HG03175 (cell line): ENCODE results near the gene DNAH17.

Source experiments
- ATAC-seq: cut with Tn5 transposase; IDR thresholded peaks from one replicate; pipeline ENCODE4 v1.9.1; 2021; ENCODE audit warnings: mild to moderate bottlenecking, moderate library complexity; ENCODE audit not compliant: unreplicated experiment

The DNAH17 gene

DNA sequence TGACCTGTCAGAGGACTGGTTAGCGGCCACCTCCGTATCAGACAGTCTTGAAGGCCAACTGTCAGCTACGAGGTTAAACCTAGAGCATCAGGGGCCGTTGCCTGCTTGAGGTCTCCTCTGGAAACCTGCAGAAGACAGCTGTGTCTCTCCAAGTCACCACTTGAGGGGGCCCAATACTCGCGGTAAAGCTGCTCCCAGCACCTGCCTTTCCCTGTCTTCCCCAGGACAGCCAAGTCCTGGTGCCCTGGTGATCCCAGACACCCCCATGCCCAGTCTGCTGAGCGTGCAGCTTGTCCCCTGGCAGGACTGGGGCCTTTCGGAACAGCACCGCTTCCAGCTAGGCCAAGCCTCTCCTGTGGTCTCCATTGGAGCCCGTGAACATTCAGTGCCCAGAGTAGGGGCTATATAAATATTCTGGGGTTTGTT, 80.1 kb downstream of the DNAH17 start:
- ATAC-seq, result no peak

DNA sequence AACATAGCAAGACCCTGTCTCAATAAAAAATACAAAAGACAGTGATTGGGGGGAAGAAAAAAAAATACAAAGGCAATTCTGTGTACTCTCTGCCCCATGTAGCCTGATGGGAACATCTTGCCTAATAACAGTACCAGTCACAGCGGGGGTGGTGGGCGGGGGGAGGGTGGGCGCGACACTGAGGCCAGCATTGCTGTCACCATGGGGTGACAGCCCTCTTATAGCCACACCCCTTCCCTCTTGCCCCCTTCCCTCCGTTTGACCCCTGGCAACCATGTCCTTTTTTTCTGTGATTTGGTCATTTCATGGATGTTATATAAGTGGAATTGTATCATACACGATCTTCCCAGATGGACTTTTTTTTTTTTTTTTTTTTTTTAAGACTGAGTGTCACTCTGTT, 80.9 kb downstream of the DNAH17 start:
- ATAC-seq, result no peak

DNA sequence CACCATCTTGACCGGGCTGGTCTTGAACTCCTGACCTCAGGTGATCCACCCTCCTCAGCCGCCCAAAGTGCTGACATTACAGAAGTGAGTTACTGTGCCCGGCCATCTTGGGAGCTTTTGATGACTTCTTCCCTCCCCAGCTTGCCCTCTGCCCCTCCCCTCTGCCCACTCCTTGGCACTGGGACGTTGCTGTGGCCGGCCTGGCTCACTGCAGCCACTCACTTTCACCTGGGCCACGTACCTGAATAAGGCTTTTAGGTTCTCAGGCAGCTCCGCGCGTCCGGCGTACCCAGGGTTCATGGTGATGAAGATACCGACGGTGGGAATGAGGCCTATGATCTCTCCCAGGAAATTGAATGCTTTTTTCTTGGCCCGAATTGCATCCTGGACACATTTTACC, 81.6 kb downstream of the DNAH17 start:
- no peak for ATAC-seq

DNA sequence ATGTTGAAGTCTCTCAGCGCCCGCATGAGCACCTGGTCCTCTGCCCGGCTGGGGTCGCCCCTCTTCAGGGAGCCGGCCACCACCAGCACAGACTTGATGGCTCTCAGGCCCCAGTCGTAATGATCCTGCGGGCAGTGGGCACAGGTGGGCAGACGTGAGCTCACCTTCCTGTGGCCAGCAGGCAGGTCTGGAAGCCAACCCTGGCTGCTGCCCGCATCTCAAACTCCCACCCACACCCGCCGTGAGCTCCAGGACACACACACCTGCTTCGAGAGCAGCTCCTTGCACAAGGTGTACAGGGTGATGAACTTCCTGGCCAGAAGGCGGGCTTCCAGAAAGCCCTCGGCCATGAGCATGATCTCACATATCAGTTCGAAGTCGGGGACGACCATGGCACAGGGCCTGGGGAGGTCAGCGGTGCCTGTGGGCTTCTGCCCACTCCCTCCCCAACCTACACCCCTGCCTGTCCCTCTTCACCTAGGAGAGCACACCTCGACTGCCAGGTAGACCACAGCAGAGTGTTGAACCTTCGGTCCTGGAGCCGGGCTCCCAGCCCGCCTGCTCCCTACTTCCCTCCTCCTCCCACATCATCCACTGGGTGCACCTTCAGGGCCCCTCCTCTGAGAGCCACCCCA, 82.4 kb downstream of the DNAH17 start:
- ATAC-seq, result no peak

DNA sequence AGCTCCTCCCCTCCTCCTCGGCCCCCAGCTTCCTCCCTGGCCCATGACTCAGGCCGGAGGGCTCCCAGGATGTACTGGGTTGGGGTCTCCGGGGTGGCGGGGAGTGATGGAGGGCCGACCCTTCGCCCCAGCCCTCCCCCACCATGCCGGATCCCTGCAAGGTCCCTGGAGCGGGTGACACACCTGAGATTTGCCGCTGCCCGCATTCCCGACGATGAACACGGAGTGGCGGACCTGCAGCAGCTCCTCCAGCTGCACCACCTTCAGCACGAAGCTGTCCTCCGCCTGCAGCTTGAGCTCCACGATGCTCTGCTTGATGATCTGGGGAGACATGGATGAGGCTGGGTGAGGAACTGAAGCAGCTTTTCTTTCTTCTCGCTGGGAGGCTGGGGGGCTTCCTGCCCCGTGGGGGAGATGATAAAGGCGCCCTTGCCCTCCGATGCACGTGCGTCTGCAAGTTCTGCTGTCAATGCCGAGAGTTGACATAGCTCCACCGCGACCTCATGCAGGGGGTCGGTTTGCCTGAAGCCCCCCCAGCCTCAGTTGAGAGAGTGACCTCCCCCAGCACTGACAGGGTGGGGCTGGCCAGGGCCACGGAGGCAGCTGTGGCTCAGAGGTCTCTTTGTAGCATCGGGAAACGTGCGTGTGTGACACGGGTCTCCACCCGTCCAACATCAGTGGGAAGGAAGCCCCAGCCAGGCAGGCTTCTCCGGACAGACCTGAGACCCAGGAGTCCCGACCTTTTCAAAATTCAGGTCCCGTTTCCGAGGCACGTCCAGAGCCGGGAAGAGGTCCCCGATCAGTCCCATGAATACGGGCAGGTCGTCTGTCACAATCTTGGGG, 83.1 kb downstream of the DNAH17 start:
- no peak for ATAC-seq

DNA sequence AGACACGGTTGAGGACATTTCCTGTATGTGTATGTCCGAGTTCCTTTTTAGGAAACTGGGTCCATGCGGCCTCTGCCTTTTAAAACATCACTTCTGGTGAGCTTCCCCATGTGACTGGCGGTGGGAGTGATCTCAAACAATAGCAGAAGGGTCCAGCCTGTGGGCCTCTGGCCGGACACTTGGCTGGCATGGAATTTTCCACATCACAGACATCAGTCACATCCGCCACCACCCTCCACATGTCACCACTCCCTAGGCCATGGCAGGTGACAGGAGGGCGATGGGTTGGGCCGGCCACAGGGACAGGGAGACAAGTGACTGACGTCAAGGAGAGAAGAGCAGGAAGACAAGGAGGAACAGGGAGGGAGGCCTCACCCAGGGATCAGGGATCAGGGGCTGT, 83.7 kb downstream of the DNAH17 start:
- ATAC-seq, result no peak

DNA sequence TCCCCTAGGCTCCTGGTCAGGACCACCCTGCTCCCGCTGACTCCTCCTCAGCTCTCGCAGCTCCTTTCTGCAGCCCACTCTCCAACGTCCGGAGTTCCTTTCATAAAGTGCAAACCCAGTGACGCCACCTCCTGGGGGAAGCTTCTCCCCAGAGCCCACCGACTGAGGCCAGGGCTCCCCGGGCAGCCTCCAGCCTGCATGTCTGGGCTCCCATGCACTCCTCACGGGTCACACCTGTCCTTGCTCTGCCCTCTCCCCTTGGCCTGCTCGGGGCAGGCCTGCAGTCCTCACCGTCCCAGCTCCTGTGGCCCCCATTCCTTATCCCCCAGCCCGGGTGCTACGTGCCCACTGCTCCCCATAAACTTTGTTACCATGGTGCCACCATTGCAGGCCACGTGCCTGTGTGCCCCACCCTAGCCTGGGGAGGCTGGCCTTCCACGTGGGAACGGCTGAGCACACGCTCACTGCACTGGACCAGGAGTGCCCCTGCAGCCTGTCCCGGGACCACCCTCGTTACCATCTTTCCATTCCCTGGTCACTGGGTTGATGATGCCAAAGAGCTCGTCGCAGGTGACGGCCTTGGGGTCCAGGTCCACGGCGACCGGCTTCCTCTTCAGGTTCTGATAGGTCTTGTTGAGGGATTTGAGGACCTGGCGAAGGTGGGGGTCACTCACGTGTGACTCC, 84.9 kb downstream of the DNAH17 start:
- no peak for ATAC-seq

DNA sequence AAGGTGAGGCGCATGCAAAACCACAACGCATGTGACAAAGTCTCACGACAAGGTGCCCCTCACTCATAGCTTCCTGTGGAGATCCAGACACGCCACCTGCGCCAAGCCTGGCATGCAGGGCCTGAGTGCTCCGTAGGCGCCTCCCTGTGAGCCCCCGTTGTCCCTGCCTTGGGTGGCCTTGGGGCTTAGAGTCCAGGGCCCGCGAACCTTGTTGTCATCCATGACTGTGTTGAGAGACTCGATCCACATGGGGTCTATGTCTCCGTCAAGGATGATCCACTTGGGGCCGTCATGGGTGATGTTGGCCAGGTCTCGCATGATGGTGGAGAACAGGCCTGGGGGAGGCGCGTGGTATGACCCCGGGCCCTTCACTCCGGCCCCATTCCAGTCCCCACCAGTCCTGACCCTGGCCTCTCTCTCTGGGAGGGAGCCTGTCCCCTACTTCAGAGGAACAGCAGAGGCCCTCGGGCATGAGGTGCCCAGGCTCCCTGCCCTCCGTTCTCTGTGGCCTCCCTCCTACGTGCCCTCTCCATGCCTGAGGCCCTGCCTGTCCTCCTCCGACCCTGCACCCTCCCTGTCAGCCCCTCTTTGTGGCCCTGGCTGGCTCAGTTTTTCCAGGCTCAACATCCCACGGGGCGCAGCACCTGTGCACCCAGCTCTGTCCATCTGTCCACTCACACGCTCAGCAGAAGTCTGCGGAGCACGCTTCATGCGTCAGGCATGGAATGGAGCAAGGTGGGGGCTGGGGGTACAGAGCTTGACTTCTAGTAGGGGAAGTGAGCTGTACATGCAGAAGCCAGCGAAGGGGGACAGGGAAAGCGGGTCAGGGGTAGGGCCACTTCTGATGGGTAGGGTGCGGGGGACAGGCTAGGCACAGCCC, 85.7 kb downstream of the DNAH17 start:
- no peak for ATAC-seq

DNA sequence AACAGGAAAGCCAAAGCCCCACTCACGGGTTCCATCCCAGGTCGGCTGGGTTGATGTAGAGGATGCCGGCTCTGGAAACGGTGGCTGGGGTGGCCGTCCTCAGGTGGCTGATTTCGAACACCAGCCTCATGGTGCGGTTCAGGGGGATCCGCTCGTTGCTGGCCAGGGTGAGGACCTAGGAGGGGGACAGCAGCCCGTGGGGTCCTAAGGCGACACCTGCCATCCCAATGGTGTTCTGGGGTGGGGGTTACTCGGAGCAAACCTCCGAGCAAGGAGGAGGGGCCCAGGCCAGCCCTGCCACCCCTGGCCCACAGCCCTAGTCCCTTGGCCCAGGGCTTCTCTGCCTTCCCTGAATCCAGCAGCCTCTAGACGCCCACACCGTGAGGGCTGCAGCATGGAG, 86.5 kb downstream of the DNAH17 start:
- ATAC-seq, result no peak

DNA sequence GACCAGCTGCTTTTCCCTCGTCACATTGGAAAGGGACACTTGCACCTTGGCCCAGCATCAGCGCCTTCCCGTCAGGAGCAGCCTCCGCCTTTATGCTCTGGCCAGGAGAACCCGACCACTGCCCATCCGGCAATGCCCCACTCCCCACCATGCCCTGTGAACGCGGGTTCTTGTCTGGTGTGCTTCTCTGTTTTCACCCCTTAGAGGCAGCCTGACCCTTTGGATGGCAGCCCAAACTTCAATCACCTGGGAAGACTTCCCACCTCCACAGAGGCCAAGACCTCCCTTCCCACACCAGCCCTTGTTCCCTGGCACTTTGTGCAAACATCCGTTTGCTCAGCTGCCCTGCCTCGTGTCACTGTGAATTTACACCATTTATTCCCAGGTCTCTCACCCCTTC, 87.0 kb downstream of the DNAH17 start:
- no peak for ATAC-seq

DNA sequence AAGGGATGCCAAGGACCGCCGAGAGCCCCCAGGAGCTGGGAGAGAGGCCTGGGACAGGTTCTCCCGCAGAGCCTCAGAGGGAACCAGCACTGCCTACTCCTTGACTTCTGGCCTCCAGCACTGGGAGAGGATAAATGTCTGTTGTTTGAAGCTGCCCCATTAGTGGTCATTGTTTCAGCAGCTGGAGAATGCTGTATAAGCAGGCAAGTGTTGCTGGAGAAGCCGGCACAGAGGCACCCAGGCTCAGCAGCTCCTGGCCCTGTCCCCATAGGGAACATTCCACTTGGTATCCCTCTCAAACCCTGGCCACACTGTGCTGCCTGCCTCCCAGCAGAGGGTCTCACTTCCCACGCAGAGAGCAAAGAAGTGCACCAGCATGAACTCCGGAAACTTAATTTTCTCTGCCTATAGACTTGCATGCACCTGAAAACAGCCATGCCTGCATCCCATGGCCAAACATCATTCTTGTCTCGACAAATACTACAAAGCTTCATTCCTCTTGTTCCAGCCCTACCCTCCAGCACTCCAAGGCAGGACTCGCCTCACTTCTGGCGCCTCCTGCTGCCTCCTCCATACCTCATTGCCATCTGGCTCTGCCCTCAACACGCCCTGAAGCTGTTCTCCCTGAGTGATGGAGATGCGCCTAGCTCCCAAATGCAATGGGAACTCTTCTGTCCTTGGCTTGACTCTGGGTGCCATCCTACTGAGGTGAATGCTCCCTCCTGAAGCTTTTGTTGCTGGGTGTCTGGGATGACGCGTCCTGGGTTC, 88.1 kb downstream of the DNAH17 start:
- no peak for ATAC-seq

DNA sequence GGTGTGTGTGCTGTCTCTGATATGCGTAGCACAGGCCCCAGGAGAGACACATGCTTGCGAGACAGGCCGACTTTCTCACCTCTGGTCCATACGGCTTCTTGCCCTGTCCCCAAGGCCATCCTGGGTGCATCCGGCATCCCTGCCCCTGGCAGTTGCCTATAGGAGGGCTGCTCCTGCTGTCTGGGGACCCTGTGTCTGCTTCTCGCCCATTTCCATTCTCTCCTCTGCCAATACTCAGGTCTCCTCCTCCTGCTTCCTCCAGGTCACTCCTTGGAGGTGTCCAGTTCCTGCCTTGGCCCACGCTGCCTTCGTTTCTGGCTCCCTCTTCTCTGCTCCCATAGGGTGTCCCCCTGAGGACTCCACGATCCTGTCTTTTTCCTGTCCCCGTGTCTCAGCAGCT, 89.0 kb downstream of the DNAH17 start:
- ATAC-seq, result no peak

DNA sequence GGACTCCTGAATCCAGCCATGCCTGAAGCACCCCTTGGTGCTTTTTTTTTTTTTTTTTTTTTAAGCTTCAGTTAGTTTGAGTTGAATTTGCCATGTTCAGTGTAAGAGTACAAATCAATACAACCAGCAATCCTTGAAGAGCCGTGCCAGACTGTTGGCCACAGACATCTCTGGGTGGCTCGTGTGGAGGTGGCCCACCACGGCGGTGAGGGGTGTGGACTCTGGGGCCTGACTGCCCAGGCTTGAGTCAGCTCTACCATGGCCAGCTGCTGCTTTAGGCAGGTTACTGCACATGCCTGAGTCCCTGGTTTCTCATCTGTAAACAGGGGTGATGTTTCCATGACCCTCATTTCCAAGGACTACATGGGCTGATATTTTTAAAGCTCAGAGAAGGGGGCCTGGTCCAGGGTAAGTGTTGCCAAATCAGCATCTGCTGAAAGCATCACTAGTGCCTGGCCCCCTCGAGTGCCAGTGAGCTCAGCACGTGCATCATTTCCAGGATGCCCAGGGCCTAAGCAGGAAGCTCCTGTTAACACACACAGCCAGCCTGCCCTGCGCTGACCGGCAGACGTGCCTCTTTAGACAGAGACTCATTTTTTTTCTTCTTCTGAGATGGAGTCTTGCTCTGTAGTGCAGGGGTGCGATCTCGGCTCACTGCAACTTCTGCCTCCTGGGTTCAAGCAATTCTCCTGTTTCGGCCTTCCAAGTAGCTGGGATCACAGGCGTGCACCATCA, 90.1 kb downstream of the DNAH17 start:
- ATAC-seq, result no peak

DNA sequence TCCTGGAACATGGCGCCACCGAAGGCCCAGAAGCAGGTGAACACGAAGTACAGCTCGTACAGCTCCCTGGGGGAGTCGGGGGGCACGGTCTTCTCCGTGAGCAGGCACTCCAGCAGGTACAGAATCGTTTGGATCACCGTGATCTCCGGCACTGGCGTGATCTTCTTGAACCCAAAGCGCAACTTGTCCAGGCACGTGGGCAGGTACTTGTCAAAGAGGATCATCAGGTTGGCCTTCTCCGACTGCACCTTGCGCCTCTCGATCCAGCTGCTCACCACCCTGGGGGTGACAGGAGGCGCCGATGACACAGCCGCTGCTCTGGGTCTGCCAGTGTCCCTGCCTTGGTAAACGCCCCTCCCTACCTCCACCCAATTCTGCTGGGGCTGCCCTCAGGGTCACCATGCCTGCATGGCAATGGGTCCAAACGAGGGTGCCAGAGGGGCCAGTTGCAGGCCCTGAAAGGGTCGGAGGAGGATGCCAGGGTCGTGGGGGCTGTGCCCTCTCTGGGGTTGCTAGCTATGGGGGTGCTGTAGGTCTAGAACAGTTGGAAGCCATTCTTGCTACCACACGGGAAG, 90.9 kb downstream of the DNAH17 start:
- no peak for ATAC-seq

DNA sequence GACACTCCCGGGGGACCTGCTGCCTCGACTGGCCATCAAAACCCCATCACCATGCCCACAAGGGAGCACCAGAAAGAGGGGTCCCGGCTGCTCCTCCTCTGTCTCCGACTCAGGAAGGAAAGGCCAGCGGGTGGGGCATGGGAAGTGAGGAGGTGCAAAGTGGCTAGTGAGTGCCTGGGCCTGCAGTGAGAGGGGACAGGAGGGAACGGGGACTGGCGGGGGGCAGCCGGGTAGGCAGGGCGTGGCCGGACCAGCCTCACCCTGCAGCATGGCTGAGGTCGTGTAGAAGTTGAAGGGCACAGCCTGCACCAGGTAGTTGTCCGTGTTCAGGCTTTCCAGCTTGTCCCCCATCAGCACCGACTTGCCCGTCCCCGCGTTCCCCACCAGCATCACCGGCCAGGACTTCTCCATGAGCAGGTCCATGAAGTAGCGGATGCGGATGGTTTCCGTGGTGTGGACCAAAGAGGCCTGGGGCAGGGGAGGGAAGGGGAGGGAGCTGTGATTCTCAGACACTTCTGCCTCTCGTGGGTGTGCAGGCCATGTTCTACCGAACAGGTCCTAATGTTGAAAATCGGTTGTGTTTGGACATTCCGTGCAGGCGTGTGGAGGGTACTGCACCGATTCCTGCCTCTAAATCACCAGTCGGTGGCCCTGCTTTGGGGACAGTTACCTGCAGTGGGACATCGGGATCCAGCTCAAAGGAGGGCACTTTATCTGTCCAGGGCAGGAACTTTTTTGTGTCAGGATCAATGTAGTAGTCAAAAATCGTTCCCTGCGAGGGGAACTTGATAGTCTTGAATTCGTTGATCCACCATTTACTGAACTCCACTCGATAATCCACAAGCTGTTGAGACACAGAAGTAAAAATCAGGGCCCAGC, 91.7 kb downstream of the DNAH17 start:
- no peak for ATAC-seq

DNA sequence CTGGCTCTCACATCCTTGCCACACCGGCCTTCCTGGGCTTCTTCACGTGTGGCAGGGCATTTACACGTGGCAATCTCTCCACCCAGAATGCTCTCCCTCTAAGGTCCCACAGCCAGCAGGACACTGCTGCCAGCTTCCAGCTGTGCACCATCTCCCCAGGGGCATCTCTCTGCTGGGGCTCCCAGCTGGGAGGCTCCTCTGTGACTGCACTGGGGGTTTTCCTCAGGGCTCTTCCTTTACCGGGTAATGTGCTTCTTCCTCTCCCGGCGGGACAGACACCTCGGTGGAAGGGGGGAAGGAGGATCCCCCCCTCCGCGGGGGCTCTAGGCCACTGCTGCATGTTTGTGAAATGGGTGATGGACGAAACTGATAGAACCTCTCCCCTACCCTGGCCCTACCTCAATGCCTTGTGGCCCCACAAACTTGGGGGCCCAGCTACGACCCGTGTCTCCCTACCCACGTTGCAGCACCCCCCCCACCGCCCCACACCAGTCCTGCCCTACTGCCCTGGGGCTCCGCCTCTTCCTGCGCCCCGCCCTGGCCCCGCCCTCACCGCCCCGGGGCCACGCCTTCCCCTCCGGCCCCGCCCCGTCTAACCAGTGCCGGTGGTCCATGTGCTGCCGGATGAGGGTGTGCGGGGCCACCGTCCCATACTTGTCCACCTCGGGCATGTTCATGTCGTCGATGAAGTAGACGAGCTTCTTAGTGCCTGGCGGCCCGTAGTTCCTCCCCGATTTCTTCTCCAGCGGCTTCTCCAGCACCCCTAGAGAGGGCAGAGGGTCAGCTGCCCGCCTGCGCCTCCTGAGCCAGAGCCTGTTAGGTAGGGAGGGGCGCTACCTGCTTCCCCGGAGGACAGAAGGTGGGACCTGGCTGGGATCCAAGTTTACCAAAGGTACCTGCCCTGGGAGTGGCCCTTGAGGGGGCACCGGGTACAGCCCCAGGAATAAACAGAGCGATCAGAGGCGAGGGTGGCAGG, 92.6 kb downstream of the DNAH17 start:
- ATAC-seq, result no peak

DNA sequence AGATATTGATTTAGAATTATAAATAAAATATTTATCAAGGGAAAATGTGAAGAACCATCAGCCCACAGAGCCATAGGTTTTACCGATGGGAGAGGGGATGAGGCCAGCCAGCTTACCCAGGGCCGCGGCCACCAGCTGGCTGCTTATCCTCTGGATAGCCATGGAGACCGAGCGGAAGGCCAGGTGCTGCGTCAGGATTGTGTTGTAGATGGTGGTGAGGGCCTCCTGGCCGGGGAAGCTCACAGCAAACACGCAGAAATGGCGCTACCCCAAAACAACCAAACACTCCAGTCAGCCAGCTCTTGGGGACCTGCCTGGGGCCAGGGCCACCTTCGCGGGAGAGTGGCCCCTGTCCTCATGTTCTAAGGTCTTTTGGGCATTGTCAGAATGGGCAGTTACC, 97.8 kb downstream of the DNAH17 start:
- ATAC-seq, result no peak
